Retinal pigment epithelial cell (primary cell): ENCODE data around the gene HADHB.
"Not testable (repeated sequence)": the region's sequence is repeated elsewhere in the genome, so short reads cannot be mapped to it uniquely, and the experiment has no call there.

Experiments
- DNase-seq: peaks from one replicate; pipeline ENCODE4 v3.0.0-alpha.2; 2010; ENCODE audit warnings: low read depth
- H3K4me3 ChIP-seq: 2 replicates; pipeline ENCODE4 v1.5.1; 2011; ENCODE audit warnings: mild to moderate bottlenecking, low read length, control low read depth, moderate library complexity
- CTCF ChIP-seq: conservative IDR thresholded peaks from 2 replicates; pipeline ENCODE4 v1.5.1; 2011; ENCODE audit warnings: low read depth, low read length, control low read depth, inconsistent platforms

The HADHB gene

GRCh38 chr2:26298286-26298637 lies 53.5 kb downstream of the HADHB start:
- TF ChIP-seq CTCF: no peak
- peak overlapping the region; percentile 49 for H3K4me3 ChIP-seq
- DNase-seq: no peak

- DNase-seq: no peak
- peak overlapping the region; percentile 49 for H3K4me3 ChIP-seq
- no peak for TF ChIP-seq CTCF
Observed at GRCh38 chr2:26298638-26299393, 54.1 kb downstream of the HADHB start.

GRCh38 chr2:26299471-26300101 lies 54.8 kb downstream of the HADHB start:
- DNase-seq: no peak
- no peak for TF ChIP-seq CTCF
- peak overlapping the region; percentile 49 for H3K4me3 ChIP-seq

GRCh38 chr2:26300234-26300925 lies 55.6 kb downstream of the HADHB start:
- no peak for TF ChIP-seq CTCF
- H3K4me3 ChIP-seq: peak overlapping the region; percentile 49
- no peak for DNase-seq

- DNase-seq: no peak
- no peak for TF ChIP-seq CTCF
- no peak overlapping the region for H3K4me3 ChIP-seq
Observed at GRCh38 chr2:26302846-26303245, 58.1 kb downstream of the HADHB start.

GRCh38 chr2:26305094-26305493 lies 60.4 kb downstream of the HADHB start:
- H3K4me3 ChIP-seq, DNase-seq: not testable (repeated sequence)

- DNase-seq: no peak
- no peak for TF ChIP-seq CTCF
- no peak overlapping the region for H3K4me3 ChIP-seq
Observed at GRCh38 chr2:26305540-26305939, 60.8 kb downstream of the HADHB start.
